DMS79 treated with DMSO at 0.1 percent for 48 hours (cell line): ENCODE results near the gene KEAP1.

Experiments
- DNase-seq: peaks from one replicate; lab custom pipeline; 2025; lab: John Stamatoyannopoulos, UW

The KEAP1 gene

GRCh38 chr19:10449037-10449436, 54.1 kb downstream of the KEAP1 start:
- no peak for DNase-seq

GRCh38 chr19:10442698-10443097, 60.5 kb downstream of the KEAP1 start:
- no peak for DNase-seq

DNA sequence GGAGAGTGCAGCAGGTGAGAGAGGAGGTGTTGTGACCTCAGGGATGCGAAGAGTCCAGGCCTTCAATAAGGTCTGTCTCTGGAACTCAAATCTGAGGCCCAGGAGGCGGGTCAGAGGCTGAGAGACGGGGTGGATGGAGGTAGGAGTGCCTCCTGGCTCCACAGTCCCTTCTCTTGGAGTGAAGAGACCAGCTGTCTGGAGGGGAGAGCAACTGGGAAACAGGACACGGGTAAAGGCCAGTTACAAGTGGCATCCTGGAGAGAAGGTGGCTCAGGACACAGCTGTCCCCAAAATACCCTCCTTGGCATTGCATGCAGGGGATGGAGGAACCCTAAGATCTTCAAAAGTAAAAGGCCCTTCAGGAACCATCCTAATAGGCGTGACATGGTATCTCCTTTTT, 63.6 kb downstream of the KEAP1 start:
- DNase-seq: no peak
